HepG2 (cell line): ENCODE results near the gene PACS1. TPM values are rescaled to one million over a fixed set of nuclear protein-coding genes. Genes with fewer than 3 reads are reported as not detected.

Experiments
- ATAC-seq: fragments of 200-7000 bp; cut with Tn5 transposase; 3 replicates; pipeline ENCODE4 v1.9.1; 2020; ENCODE audit warnings: mild to moderate bottlenecking, moderate library complexity
- BruUV-seq: library from RNA; stranded (reverse); fragments of 400-500 nt; replicated peaks from 2 replicates; lab custom pipeline; 2021; lab: Mats Ljungman, UMichigan
- CTCF ChIA-PET: fragments of 300-600 bp; formaldehyde crosslinking; extraction: SDS; loops from one replicate; lab custom pipeline; 2021; ENCODE audit warnings: low total read pairs, inconsistent platforms, low intra/inter-chr PET ratio; lab: Yijun Ruan, JAX
- POLR2A ChIA-PET: fragments of 350-600 bp; sonication (Branson Sonifier 250); formaldehyde crosslinking; loops from one replicate; lab custom pipeline; 2020; ENCODE audit warnings: antibody characterized with exemption, inconsistent platforms; lab: Yijun Ruan, JAX
- DNase-seq: peaks from one replicate; pipeline ENCODE4 v3.0.0-alpha.2; 2015; ENCODE audit warnings: low spot score
- FAIRE-seq: peaks from 3 replicates; lab custom pipeline; 2011; peaks lifted over from hg19 to GRCh38; lab: Jason Lieb, UNC
- H2AFZ ChIP-seq: one replicate; pipeline ENCODE4 v1.6.1; 2011; ENCODE audit warnings: low read length, inconsistent platforms
- H3K27ac ChIP-seq: fragments of 300-600 bp; 3 replicates; pipeline ENCODE4 v1.8.0; 2011; ENCODE audit warnings: mixed run types, mild to moderate bottlenecking, mixed read lengths, low read length, inconsistent platforms; ENCODE audit not compliant: insufficient read depth; ENCODE audit errors: extremely low read length
- H3K27me3 ChIP-seq, 2 experiments: fragments of 200-600 bp in 1 of 2; 2 replicates in 1 of 2; 3 replicates in 1 of 2; pipeline versions ENCODE4 v1.6.0 to v1.8.0; 2011; ENCODE audit warnings: low read length in 2 of 2, mild to moderate bottlenecking in 2 of 2, moderate library complexity in 2 of 2, inconsistent platforms in 1 of 2; ENCODE audit not compliant: insufficient read depth in 2 of 2, control insufficient read depth in 1 of 2
- H3K36me3 ChIP-seq, 2 experiments: fragments of 200-600 bp in 1 of 2; replicated peaks in 1 of 2; 2 replicates in 1 of 2; 3 replicates in 1 of 2; pipeline versions ENCODE4 v1.5.1 to v1.8.0; 2011; ENCODE audit warnings: low read length in 2 of 2, inconsistent platforms in 1 of 2; ENCODE audit not compliant: insufficient read depth in 2 of 2, control insufficient read depth in 1 of 2
- H3K4me1 ChIP-seq: 2 replicates; pipeline ENCODE4 v1.5.1; 2012; ENCODE audit warnings: low read length, inconsistent platforms; ENCODE audit not compliant: insufficient read depth
- H3K4me2 ChIP-seq: 2 replicates; pipeline ENCODE4 v1.6.0; 2011; ENCODE audit warnings: low read depth, low read length, inconsistent platforms
- H3K4me3 ChIP-seq, 3 experiments: fragments of 200-600 bp in 1 of 3; sonication (generic), shearing (Covaris generic) in 1 of 3; replicated peaks in 1 of 3; 2 replicates each; pipeline ENCODE4 v1.5.1; 2011 to 2016; ENCODE audit warnings: low read length in 3 of 3, inconsistent platforms in 2 of 3, low read depth in 2 of 3, mild to moderate bottlenecking in 2 of 3, control low read depth in 1 of 3, mixed read lengths in 1 of 3; ENCODE audit not compliant: insufficient read depth in 1 of 3
- H3K79me2 ChIP-seq: one replicate; pipeline ENCODE4 v1.6.1; 2011; ENCODE audit warnings: low read length, inconsistent platforms; ENCODE audit not compliant: insufficient read depth
- H3K9ac ChIP-seq: 2 replicates; pipeline ENCODE4 v1.6.0; 2011; ENCODE audit warnings: mild to moderate bottlenecking, low read depth, low read length, inconsistent platforms; ENCODE audit not compliant: insufficient read depth
- H3K9me3 ChIP-seq: 2 replicates; pipeline ENCODE4 v1.5.1; 2012; ENCODE audit warnings: mild to moderate bottlenecking, low read length
- H4K20me1 ChIP-seq: 2 replicates; pipeline ENCODE4 v1.6.0; 2011; ENCODE audit warnings: inconsistent platforms, mild to moderate bottlenecking, low read length, moderate library complexity; ENCODE audit not compliant: insufficient read depth
- AGO1 ChIP-seq: fragments of 200-400 bp; formaldehyde crosslinking; IDR thresholded peaks from 2 replicates; pipeline ENCODE4 v1.6.1; 2017; ENCODE audit warnings: mild to moderate bottlenecking, low read depth, low read length, moderate library complexity; ENCODE audit not compliant: poor library complexity, severe bottlenecking
- AHR ChIP-seq: IDR thresholded peaks from 2 replicates; pipeline ENCODE4 v1.6.1; 2018; ENCODE audit warnings: missing genetic modification reagents, missing compliant biosample characterization
- ARNT2 ChIP-seq: sonication (generic); formaldehyde crosslinking; IDR thresholded peaks from 2 replicates; pipeline ENCODE4 v1.8.0; 2022; ENCODE audit warnings: mild to moderate bottlenecking, low read depth, missing genetic modification reagents, moderate library complexity
- BORCS8-MEF2B ChIP-seq: sonication (generic); formaldehyde crosslinking; IDR thresholded peaks from 2 replicates; pipeline ENCODE4 v1.8.0; 2022; ENCODE audit warnings: mild to moderate bottlenecking, missing genetic modification reagents
- CHD4 ChIP-seq: fragments of 200-600 bp; sonication (generic); IDR thresholded peaks from 2 replicates; pipeline ENCODE4 v1.7.0; 2017; ENCODE audit warnings: mild to moderate bottlenecking, low read length, borderline replicate concordance
- DMAP1 ChIP-seq: IDR thresholded peaks from 2 replicates; pipeline ENCODE4 v1.6.1; 2016
- FOSL2 ChIP-seq: sonication (generic); formaldehyde crosslinking; IDR thresholded peaks from 2 replicates; pipeline ENCODE4 v1.4.0; 2020; ENCODE audit warnings: missing genetic modification reagents
- MYNN ChIP-seq: sonication (generic); formaldehyde crosslinking; IDR thresholded peaks from 2 replicates; pipeline ENCODE4 v1.4.0; 2020; ENCODE audit warnings: mild to moderate bottlenecking, low read depth, missing genetic modification reagents
- NFYB ChIP-seq: sonication (generic); formaldehyde crosslinking; IDR thresholded peaks from 2 replicates; pipeline ENCODE4 v1.4.0; 2020; ENCODE audit warnings: missing genetic modification reagents
- SATB2 ChIP-seq: sonication (generic); formaldehyde crosslinking; IDR thresholded peaks from 2 replicates; pipeline ENCODE4 v1.5.0; 2020; ENCODE audit warnings: missing genetic modification reagents
- SIN3A ChIP-seq: IDR thresholded peaks from 2 replicates; pipeline ENCODE4 v1.6.1; 2011; ENCODE audit warnings: low read depth, mild to moderate bottlenecking, control low read depth, low read length, borderline replicate concordance
- TBX3 ChIP-seq: fragments of 450-650 bp; IDR thresholded peaks from 2 replicates; pipeline ENCODE4 v1.6.1; 2017; ENCODE audit warnings: antibody characterized with exemption, mild to moderate bottlenecking, inconsistent platforms, borderline replicate concordance
- ZNF282 ChIP-seq: fragments of 450-650 bp; IDR thresholded peaks from 2 replicates; pipeline ENCODE4 v1.6.1; 2018; ENCODE audit not compliant: partially characterized antibody
- ZNF431 ChIP-seq: sonication (generic); formaldehyde crosslinking; IDR thresholded peaks from 2 replicates; pipeline ENCODE4 v1.9.0; 2022; ENCODE audit warnings: missing genetic modification reagents, low read depth, mild to moderate bottlenecking, borderline replicate concordance
- WGBS: methylation state at CpG from one replicate; pipeline ENCODE4 v1.1.6; 2017; ENCODE audit warnings: low lambda C conversion rate; 5-methylcytosine and 5-hydroxymethylcytosine counted together
- in situ Hi-C: cut with HindIII; loops from 2 replicates; pipeline ENCODE4 v1.10.0; 2017; ENCODE audit warnings: low pct_unique_long_range_greater_than_20kb; ENCODE audit not compliant: extremely low pct_ligation_motif_present
- intact Hi-C: fragments of 100-400 bp; cut with micrococcal nuclease; formaldehyde crosslinking; loops from one replicate; pipeline ENCODE4 v1.10.0; 2022; ENCODE audit not compliant: unreplicated experiment
- polyA plus RNA-seq, 8 experiments: library from polyadenylated mRNA; depleted of rRNA in 3 of 8; stranded (reverse) in 7 of 8; unstranded in 1 of 8; fragments of >200 nt; fragmentation: Illumina TruSeq in 4 of 8; extraction: Trizol in 4 of 8; gene quantifications; 2 replicates each; pipeline versions ENCODE4 v1.2.1 to v1.2.3, GENCODE V29; 2011 to 2016; ENCODE audit warnings: low read depth in 4 of 8, missing spikeins in 1 of 8, mixed read lengths in 1 of 8; ENCODE audit not compliant: insufficient read depth in 1 of 8
- total RNA-seq, 5 experiments: library from RNA; depleted of rRNA; stranded (reverse); fragments of >200 nt; fragmentation: Illumina TruSeq; extraction: Trizol; gene quantifications; 2 replicates each; pipeline ENCODE4 v1.2.3, GENCODE V29; 2016; ENCODE audit warnings: low read depth in 1 of 5
- TF ChIP-seq, protein P1 (sequence below): sonication (generic); IDR thresholded peaks from 2 replicates; pipeline ENCODE4 v1.6.1; 2016; ENCODE audit warnings: low read depth, borderline replicate concordance
- TF ChIP-seq, protein P2 (sequence below): sonication (generic); formaldehyde crosslinking; IDR thresholded peaks from 2 replicates; pipeline ENCODE4 v1.5.0; 2020; ENCODE audit warnings: mild to moderate bottlenecking, missing genetic modification reagents

Gene PACS1
- total and polyA plus RNA-seq, 2 of the 13 experiments (the other 11 are each of a cell fraction or from before 2014, with no cell fraction given): 7.6 to 8.6 TPM

DNA sequence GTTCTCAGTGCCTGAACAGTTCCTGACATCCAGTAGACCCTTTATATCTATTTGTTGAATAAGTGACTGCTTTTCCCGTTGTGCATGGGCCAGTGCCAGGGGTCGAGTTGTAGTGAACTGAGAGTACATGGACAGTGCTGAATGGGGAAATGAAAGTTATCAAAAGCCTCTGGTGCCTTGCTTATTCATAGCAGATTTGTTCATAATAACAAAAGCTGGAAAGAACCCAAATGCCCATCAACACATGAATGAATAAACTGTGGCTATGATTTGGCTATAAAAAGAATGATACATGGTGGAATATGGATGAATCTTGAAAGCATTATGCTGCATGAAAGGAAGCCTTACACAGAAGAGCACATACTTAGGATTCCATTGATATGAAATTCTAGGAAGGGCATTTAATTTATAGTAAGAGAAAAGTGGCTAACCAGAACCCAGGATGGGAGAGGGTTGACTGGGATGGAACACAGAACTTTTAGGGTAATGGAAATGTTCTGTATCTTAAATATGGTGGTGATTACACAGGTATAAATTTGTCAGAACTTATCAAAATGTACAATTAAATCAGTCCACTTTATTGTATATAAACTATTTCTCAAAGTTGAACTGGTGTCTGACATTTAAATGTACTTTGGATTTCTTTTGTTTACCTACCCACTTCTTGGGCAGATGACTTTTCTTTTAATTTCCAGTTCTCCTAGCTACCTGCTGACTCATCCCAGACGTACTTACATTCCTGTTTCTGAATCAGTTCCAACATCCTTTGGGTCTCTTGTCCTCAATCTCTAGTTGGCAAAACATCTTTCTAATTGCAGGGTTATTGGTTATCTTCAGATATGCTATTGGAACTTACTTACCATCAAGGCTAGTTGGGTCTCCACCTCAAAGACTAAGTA is 42.8 kb downstream of the PACS1 start:
- Histone ChIP-seq H3K27me3 (no peaks in the 10 kb centered on the region), H3K4me1 (peaks cover 61% of the 10 kb centered on the region), H3K79me2 (peaks cover 2% of the 10 kb centered on the region), H2AFZ (no peak overlapping the region), H3K9ac (no peak overlapping the region), H3K27ac (no peak overlapping the region), H3K9me3 (no peaks in the 10 kb centered on the region), H4K20me1 (no peaks in the 10 kb centered on the region), H3K4me2 (no peak overlapping the region), H3K4me3 (no peak overlapping the region), H3K36me3 (no peaks in the 10 kb centered on the region)
- ATAC-seq: no peak
- ChIA-PET POLR2A (no interaction called here), CTCF (no interaction called here)
- intact Hi-C loops (no loop called here), in situ Hi-C loops (no loop called here)
- BruUV-seq: no TSS peak
- WGBS: 53% methylated on average over 3 of the region's 3 CpGs
- peak; percentile 39 for FAIRE-seq
- peak; percentile 53 for DNase-seq
- TF ChIP-seq SIN3A (no peak), ARNT2 (no peak), CHD4 (no peak), NFYB (CRISPR knock-in tag) (no peak), BORCS8-MEF2B (no peak), AHR (CRISPR knock-in tag) (no peak), ZNF282 (no peak), SATB2 (no peak), AGO1 (no peak), ZNF431 (CRISPR knock-in tag) (no peak), TBX3 (no peak), FOSL2 (peak; percentile 53), DMAP1 (CRISPR knock-in tag) (no peak), MYNN (CRISPR knock-in tag) (no peak)
- TF ChIP-seq, protein P1, sequence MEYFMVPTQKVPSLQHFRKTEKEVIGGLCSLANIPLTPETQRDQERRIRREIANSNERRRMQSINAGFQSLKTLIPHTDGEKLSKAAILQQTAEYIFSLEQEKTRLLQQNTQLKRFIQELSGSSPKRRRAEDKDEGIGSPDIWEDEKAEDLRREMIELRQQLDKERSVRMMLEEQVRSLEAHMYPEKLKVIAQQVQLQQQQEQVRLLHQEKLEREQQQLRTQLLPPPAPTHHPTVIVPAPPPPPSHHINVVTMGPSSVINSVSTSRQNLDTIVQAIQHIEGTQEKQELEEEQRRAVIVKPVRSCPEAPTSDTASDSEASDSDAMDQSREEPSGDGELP: no peak
- TF ChIP-seq, protein P2, sequence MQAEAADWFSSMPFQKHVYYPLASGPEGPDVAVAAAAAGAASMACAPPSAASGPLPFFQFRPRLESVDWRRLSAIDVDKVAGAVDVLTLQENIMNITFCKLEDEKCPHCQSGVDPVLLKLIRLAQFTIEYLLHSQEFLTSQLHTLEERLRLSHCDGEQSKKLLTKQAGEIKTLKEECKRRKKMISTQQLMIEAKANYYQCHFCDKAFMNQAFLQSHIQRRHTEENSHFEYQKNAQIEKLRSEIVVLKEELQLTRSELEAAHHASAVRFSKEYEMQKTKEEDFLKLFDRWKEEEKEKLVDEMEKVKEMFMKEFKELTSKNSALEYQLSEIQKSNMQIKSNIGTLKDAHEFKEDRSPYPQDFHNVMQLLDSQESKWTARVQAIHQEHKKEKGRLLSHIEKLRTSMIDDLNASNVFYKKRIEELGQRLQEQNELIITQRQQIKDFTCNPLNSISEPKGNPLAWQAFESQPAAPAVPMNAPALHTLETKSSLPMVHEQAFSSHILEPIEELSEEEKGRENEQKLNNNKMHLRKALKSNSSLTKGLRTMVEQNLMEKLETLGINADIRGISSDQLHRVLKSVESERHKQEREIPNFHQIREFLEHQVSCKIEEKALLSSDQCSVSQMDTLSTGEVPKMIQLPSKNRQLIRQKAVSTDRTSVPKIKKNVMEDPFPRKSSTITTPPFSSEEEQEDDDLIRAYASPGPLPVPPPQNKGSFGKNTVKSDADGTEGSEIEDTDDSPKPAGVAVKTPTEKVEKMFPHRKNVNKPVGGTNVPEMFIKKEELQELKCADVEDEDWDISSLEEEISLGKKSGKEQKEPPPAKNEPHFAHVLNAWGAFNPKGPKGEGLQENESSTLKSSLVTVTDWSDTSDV: no peak
